GM18909 (cell line): Measurements from ENCODE around the gene TACC2.
"Not testable (repeated sequence)": the region's sequence is repeated elsewhere in the genome, so short reads cannot be mapped to it uniquely, and the experiment has no call there.

ENCODE experiments used
- ATAC-seq: cut with Tn5 transposase; IDR thresholded peaks from one replicate; pipeline ENCODE4 v1.9.1; 2021; ENCODE audit warnings: mild to moderate bottlenecking; ENCODE audit not compliant: unreplicated experiment, poor library complexity

The TACC2 gene

DNA sequence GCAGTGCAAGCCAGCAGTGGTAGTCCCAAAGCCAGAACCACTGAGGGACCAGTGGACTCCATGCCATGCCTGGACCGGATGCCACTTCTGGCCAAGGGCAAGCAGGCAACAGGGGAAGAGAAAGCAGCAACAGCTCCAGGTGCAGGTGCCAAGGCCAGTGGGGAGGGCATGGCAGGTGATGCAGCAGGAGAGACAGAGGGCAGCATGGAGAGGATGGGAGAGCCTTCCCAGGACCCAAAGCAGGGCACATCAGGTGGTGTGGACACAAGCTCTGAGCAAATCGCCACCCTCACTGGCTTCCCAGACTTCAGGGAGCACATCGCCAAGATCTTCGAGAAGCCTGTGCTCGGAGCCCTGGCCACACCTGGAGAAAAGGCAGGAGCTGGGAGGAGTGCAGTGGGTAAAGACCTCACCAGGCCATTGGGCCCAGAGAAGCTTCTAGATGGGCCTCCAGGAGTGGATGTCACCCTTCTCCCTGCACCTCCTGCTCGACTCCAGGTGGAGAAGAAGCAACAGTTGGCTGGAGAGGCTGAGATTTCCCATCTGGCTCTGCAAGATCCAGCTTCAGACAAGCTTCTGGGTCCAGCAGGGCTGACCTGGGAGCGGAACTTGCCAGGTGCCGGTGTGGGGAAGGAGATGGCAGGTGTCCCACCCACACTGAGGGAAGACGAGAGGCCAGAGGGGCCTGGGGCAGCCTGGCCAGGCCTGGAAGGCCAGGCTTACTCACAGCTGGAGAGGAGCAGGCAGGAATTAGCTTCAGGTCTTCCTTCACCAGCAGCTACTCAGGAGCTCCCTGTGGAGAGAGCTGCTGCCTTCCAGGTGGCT lies 97.7 kb downstream of the TACC2 start:
- no peak for ATAC-seq

DNA sequence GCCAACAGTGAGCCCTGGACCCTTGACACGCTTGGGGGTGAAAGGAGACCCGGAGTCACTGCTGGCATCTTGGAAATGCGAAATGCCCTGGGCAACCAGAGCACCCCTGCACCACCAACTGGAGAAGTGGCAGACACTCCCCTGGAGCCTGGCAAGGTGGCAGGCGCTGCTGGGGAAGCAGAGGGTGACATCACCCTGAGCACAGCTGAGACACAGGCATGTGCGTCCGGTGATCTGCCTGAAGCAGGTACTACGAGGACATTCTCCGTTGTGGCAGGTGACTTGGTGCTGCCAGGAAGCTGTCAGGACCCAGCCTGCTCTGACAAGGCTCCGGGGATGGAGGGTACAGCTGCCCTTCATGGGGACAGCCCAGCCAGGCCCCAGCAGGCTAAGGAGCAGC lies 98.5 kb downstream of the TACC2 start:
- ATAC-seq, result no peak

DNA sequence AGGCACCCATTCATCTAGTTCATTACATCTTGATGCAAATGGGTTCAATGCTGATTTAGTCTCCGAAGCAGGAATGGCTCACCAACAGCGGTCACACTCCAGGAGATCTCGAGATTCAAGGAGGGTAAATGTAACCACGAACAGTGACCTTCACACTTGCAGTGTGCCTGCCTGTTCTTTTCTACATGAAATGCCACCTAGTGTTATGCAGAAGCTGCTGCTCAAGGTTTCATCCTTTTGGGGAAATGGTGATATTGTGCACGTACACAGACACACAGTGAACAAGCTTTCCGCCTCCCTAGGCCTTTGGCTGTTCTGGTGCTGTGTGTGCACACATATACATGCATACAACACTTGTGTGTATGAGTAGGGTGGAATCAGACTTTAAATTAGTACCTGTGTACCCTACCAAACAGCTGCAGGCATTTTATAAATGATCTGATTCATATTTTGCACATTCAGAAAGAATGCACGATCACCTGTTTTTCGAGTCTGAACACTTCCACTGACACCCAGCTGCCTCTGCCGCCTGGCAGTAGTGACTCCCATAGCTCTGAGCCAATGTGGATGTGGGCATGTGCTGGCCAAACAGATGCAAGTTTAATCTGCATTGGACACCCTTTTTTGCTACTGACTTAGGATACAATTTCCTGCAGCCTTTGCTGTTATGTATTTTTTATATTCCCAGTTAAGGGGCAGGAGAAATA lies 100.5 kb downstream of the TACC2 start:
- ATAC-seq, result no peak

DNA sequence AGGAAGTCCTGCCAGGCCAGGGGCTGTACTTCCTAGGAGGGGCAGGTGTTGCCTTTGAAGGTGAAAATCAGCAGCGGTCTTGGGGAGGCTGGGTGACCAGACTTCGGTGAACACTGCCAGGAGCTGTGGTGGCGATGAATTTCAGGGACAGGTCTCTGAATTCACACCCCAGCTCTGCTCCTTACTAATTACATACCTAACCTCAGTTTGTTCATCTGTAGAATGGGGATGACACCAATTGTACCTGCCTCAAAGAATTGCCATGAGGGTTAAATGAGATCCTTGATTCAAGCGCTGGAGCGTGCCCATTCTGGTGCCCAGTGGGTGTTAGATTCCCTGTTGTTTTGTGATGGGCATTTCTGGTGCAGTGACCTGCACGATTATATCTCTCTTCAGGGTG lies 102.8 kb downstream of the TACC2 start:
- no peak for ATAC-seq

DNA sequence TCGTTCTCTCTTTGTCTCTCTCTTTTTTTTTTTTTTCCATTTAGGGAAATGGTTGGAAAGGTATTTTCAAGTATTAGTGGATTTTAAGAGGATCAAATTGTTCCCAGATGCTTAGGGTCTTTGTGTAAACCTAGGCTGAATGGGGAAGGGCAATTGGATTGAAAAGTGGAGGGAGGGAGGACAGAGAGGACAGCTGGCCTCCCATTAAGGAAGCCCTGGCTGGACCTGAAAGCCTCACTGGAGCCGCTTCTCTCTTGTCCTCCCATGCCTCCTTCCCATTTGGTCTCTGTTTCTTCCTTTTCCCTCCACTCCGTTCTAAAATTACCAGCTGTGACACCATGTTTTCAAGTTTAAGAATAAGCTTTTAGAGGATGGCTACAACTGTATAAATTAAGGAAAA lies 104.1 kb downstream of the TACC2 start:
- ATAC-seq, result no peak

DNA sequence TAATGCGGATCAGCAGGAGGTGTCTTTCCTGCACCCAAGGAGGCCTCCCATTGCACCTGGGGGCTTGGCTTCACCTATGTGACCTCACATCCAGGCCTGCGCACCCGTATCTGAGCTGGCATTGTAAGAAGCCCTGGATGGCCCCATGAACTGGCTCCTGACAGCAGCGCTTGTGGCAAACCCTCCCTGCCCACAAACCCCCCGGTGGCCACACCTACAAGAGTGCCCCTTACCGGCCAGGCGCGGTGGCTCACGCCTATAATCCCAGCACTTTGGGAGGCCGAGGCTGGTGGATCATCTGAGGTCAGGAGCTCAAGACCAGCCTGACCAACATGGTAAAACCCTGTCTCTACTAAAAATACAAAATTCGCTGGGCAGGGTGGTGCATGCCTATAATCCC lies 107.2 kb downstream of the TACC2 start:
- ATAC-seq, result not testable (repeated sequence)

DNA sequence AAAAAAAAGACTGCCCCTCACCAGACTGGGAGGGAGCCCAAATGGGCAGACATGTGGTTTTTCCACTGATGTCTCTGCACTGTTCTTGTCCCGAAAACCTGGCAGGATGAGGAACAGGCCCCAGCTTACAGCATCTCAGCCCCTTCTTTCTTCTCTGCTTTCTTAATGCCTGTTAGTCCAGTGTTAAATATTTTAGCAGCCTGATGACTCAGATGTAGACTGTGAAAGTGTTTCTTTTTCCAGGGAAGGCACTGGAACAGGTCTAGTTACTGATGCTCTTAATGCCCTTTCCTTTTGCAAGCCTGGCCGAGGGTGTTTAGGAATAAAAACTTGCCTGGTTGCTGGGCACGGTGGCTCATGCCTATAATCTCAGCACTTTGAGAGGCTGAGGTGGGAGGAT lies 107.7 kb downstream of the TACC2 start:
- no peak for ATAC-seq

DNA sequence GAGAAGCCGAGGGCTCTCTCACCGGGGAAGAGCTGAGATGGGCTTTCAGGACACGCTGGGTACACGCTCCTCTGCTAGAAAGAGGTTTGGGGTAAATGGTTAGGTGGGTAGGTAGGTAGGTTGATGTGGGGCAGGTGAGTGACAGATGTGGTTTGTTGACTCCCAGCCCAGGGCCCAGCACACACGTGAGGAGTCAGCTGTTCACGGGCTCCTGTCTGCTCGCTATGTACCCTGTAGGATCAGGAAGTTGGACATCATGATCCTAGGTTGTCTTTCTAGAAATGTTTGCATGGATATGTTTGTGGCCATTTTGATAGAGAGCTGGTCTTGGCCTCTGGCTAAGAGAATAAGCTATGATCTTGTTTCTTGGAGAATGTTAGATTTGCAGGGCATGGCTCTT lies 109.0 kb downstream of the TACC2 start:
- no peak for ATAC-seq

DNA sequence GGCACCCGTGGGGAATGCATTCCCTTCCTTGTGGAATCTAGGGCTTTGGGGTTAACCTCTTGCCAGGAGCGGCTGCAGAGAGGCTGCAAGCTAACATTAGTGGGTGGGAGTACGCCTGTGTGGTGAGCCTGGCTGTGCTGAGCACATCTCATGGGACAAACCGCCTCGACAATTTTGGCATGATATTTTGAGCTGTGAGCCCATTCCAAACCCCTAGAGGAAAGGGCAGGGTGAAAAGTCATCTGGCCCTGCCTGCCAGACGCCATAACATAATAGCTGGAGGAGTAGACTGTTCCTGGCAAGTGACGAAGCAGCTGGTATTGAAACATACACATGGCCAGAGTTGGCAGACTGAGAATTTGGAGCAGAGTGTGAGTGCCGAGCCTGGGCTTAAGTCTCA lies 110.0 kb downstream of the TACC2 start:
- no peak for ATAC-seq

DNA sequence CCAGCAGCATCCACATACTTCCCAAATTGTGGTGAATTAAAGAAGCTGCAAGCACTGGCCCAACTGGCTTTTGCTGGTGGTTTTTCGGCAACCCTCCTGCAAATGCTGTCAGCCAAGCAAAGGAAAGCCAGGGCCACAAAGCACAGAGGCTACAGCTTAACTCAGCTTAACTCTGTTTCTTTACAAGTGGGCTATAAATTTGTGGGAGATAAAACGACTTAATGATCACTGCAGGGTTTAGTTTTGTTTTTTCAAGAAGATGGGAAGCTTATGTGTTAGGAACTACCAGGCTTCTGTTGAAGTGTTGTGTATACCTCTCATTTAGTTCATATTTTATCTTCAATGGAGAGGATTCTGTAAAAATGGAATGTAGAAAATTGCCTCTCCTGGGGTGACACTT lies 110.6 kb downstream of the TACC2 start:
- ATAC-seq, result no peak

DNA sequence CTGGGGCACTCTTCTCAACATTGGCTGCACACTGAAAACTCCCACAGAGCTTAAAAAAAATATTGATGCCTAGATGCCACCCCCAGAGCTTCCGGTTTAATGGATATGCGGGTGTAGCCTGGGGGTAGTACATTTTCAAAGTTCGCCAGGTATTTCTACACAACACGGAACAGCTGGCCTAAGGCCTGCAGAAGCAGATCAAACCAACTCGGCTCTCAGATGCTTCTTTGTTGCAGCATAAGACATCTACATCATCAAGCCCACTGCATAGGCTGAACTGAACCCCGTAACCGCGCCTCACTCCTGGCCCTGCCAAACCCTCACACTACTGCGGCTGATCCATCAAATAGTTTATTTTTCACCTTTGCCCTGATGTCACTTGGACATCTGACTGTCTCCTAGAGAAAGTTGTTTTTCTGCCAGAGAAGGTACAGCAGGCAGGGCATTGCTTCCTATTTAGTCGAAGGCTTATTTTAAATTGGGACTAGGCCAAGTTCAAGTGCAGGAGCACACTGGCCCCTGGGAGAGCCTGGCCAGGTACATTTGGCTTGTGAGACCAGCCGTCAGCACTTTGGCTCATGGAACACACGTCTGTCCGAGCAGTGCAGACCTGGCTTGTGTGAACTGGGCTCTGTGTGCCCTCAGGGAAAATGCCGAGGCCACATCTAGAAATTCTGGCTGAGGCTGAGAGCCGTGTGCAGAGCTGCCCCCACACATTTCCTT lies 113.3 kb downstream of the TACC2 start:
- no peak for ATAC-seq

DNA sequence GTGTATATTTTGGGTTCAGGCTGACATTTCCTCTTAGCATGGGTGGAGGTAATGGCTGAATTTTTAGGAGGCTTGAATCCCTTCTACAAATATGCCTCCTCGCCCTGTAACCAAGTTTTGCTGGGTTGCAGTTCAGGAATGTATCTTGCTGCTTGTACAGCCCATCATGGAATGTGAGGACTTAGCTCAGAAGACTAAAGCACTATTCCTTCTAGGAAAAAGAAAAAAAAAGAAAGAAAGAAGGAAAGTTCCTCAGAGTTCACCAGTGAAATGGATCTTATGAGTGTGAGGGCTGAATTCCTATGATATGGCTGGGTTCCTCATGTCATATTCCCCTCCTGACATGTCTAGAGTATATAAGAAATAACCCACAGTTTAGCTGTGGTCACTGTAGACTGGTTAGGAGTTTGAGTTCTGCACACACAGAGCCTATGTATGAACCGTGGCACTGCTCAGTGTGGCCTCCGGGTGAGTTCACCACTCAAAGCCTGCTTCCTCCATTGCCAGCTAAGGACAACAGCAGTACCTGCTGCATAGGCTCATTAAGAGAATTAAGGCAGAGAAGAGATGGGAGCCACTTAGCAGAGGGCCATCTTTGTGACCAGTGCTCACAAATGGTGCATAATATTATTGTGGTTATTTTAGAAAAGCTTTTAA lies 114.0 kb downstream of the TACC2 start:
- no peak for ATAC-seq

DNA sequence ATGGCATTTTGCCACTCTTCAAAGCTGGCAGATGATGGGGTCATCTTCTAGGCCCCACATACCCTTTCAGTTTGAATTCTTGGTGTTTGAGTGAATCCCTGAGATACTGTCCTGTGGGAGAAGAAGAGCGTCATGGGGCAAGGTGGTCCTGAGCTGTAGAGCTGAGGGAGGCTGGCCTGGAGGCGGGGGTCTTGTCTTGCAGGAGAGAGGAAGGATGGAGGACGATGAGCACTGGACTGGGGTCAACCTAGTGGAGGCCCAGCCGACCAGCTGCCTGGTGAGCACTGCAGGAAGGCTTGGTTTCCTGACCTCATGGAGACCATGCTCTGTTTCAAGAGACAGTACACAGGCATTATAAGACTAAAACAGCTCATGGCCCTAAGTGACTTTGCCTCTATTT lies 114.6 kb downstream of the TACC2 start:
- ATAC-seq, result no peak

DNA sequence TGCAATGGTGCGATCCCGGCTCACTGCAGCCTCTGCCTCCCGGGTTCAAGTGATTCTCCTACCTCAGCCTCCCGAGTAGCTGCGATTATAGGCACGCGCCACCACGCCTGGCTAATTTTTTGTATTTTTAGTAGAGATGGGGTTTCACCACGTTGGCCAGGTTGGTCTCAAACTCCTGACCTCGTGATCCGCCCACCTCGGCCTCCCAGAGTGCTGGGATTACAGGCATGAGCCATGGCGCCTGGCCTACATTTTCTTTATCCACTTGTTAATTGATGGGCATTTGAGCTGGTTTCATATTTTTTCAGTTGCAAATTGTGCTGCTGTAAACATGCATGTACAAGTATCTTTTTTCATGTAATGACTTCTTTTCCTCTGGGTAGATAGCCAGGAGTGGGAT lies 119.8 kb downstream of the TACC2 start:
- not testable (repeated sequence) for ATAC-seq

DNA sequence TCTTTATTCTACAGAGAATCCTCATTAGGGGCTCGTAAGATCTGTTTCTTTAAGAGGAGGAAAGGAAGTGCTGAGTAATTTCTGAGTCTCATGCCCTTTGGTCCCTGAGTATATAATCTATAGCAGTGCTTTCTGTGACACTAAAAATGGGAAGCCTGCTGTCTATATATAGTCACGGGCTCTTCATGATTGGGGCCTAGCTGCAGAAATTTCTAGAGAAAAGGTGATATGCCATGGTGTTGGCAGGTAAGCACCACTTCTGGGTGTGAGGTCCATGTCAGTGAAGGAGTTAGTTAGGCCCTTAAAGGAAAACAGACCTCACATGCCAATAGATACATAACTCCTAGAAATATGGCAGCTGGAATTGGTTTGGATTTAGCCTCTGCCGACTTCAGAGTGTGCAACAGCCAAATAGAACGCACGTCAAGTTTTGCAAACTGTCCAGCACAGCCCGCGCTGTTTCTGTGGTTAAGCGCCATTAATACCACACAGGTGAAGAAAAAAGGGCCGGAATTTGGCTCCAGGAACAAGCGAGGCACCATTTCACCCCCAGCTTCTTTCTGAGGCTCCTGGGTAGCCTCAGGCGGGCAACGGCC lies 123.2 kb downstream of the TACC2 start:
- peak; percentile 54 for ATAC-seq

DNA sequence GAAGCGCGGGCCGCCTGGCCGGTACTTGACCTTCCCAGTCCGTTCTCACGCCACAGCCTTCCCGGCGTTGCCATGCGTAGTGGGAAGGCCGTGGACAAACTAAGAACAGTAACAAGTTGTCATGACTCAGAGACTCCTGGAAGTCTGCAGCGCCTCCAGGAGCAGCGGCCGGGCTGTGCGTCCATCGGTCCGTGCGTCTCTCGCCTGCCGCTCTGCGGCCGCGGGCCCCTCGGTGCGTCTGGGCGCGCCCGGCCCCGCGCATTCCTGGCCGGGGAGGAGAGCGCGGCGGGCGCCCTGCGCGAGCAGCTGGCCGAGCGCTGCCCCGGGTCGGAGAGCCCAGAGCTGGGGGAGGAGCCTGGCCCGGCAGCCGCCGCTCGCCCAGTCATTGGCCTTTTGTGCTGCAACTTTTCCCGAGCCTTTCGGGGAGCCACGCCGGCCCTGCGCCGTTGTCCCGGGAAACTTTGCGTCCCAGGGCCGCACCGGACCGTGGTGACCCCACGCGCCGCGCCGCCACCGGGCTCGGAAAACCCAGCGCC lies 123.7 kb downstream of the TACC2 start:
- ATAC-seq, result peak; percentile 67

DNA sequence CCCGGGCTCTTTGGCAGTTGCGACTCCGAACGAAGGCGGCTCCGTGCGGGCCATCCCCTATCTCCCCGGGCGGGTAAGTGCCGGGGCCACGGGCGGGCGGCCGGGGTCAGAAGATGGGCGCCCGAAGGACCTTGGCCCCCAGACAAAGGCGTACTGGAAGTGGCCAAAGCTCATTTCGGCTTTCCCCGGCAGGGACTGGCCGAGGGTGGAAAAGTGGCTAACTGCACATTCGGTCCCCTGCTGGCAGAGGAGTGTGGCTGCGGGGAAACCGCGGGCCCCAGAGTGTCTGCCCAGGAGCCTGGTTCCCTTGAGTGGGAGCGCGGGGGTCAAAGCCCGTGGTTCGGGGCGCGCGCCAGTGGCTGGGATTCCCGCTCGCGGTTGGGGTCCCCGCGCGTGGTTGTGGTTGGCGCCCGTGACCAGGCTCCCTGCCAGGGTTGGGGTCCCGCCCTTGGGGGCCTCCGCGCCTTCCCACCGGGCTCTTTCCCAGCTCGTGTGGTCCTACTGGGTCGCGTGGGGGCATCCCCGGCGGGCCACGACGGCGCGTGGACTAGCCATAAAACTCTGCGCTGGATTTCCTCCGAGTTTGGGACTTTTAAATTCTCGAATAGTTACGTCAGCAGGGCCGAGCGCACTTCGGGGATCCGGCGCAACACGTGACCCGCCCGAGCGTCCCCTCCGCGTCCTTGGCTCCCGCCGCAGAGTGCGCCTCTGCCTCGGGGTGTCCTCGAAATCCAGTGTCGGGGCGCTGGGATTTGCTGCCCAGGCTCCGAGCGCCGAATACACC lies 124.4 kb downstream of the TACC2 start:
- ATAC-seq, result peak; percentile 40

DNA sequence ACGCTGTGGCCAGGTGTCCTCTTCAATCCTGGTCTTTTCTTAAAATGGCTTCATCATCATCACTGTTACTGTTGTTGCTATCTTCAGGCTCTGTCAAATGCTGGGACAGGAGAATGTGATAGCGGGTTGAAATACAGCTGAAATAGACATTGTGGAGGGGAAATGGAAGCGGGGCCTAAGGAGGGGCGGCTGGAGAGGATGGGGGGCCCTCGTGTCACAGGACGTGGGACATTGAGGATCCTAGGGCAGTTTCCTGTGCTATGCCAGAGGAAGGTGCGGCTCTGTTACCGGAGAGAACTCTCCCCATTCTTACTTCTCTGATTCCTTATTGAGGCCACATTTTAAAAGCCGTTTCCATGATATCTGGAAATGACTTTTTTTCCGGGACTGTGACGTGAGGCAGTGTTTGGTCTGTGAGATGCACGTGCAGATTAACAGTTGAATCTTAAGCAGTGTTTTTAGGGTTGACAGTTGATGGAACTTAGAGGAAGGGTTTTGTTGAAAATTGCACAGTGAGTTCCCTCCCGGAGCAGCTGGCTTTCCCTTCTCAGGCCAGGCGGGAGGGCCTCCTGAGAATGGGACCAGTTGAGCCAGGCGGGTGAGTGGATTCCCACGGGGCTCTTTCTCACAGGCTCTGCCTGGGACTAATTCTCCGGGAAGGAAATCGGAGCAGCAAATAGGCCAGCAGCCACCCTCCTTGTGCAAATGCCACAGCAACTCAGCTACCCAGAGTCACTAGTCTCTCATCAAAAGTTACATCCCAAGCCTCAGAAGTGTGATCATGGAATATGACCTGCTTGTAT lies 125.2 kb downstream of the TACC2 start:
- no peak for ATAC-seq

DNA sequence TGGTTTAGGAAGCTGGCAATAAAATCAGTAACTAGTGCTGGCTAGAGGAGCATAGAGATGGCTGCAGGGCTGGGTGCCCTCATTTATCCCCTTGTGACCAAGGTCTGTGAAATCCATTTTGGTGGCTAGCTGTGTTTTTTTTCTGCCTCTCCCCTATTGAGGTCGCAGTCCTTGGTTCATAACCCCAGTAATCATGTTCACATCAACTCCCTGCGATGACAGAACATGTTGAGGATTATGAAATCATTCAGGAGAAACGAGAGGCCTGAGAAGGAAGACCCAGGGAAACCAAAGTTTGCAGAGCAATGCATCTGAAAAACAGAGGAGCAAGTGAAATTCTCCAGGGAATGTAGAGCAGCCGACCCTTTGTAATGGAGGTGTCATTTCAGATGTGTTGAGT lies 126.9 kb downstream of the TACC2 start:
- no peak for ATAC-seq
